ENCODE data around the gene DSC3.

The DSC3 gene

DNA sequence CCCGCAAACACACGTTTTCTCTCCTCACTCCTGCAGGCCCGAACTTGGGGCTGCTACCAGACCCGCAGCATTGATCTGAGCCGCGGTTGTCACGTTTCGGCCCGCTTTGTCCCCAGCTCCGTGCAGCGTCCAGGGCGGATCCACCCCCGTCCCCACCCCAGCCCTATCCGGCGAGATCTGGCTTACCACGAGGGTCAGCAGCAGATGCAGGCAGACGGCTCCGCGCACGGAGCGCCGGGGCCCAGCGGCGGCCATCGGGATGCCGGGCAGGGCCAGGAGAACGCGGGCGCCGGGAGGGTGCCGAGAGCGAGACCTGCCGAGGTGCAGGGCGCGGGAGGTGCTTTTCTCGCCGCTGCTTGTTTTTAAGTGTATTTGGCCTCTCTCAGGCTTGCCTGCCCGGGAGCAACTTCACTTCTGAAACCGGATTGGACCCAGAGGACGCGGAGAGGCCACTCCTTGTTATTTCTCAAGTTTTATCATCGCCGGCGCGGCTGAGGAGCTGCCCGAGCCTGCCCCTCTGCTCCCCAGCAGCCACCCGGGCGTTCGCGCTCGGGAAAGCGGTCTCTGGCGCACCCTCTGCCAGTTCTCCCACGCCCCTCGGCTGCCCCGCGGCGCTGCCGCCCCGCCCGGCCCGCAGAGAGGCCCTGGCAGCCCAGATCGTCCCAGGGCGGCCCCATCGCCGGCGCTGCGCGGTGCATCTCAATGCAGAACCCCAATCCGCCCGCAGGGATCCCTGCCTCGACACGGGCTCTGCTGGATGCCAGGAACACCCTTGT lies at the start of gene DSC3:
Gene DSC3, minus strand, starts transcription at position 337 of the 776 bp plus-strand sequence. Its CDS starts 82 bp downstream, at position 255.
- Histone ChIP-seq H3K9me3 (ENCODE audit: control insufficient read depth, insufficient read depth, low read length) (no peaks in the 10 kb centered on the region), H3K4me3 (ENCODE audit: low read depth, low read length) (peak within 1 kb of the TSS; percentile 61), H3K27ac (ENCODE audit: low read depth, low read length) (no peak within 1 kb of the TSS), H3K4me1 (ENCODE audit: control insufficient read depth, insufficient read depth, low read length) (peaks cover 17% of the 10 kb centered on the region), H3K9ac (ENCODE audit: low read depth, low read length) (peak within 1 kb of the TSS; percentile 57), H3K27me3 (ENCODE audit: control insufficient read depth, insufficient read depth, low read length) (peaks cover 76% of the 10 kb centered on the region), H3K36me3 (ENCODE audit: control insufficient read depth, insufficient read depth, low read length) (no peaks in the 10 kb centered on the region)

- Histone ChIP-seq H3K27ac (ENCODE audit: low read depth, low read length) (no peak overlapping the region), H3K9me3 (ENCODE audit: control insufficient read depth, insufficient read depth, low read length) (no peaks in the 10 kb centered on the region), H3K36me3 (ENCODE audit: control insufficient read depth, insufficient read depth, low read length) (peaks cover 65% of the 10 kb centered on the region), H3K4me1 (ENCODE audit: control insufficient read depth, insufficient read depth, low read length) (no peaks in the 10 kb centered on the region), H3K9ac (ENCODE audit: low read depth, low read length) (no peak overlapping the region), H3K4me3 (ENCODE audit: low read depth, low read length) (no peak overlapping the region), H3K27me3 (ENCODE audit: control insufficient read depth, insufficient read depth, low read length) (no peaks in the 10 kb centered on the region)
Observed at GRCh38 chr18:31091350-31091749, 48.8 kb upstream of the DSC3 start.

- Histone ChIP-seq H3K9ac (ENCODE audit: low read depth, low read length) (no peak overlapping the region), H3K27ac (ENCODE audit: low read depth, low read length) (no peak overlapping the region), H3K27me3 (ENCODE audit: control insufficient read depth, insufficient read depth, low read length) (no peaks in the 10 kb centered on the region), H3K36me3 (ENCODE audit: control insufficient read depth, insufficient read depth, low read length) (peaks cover 86% of the 10 kb centered on the region), H3K9me3 (ENCODE audit: control insufficient read depth, insufficient read depth, low read length) (no peaks in the 10 kb centered on the region), H3K4me1 (ENCODE audit: control insufficient read depth, insufficient read depth, low read length) (no peaks in the 10 kb centered on the region), H3K4me3 (ENCODE audit: low read depth, low read length) (no peak overlapping the region)
Observed at GRCh38 chr18:31088532-31088931, 46.0 kb upstream of the DSC3 start.

DNA sequence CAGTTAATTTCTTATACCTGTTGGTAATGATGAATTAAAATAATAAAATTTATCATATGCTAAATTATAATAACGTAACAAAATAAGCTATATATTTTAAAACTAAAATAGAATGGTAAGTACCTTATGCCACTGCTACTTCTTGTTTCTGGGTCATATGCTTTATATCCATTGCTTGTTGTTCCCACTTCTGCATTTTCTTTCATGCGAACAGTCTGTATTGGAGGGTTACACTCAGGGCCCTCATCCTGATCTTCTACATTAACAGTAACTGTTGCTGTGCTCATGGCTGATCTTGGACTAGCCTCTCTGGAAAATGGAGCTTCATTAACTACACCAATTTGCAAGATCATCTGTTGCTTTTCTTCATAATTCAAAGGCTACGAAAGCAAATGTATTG lies 37.4 kb upstream of the DSC3 start:
- Histone ChIP-seq H3K36me3 (ENCODE audit: control insufficient read depth, insufficient read depth, low read length) (peaks cover 63% of the 10 kb centered on the region), H3K4me3 (ENCODE audit: low read depth, low read length) (no peak overlapping the region), H3K4me1 (ENCODE audit: control insufficient read depth, insufficient read depth, low read length) (no peaks in the 10 kb centered on the region), H3K27ac (ENCODE audit: low read depth, low read length) (no peak overlapping the region), H3K9me3 (ENCODE audit: control insufficient read depth, insufficient read depth, low read length) (no peaks in the 10 kb centered on the region), H3K27me3 (ENCODE audit: control insufficient read depth, insufficient read depth, low read length) (no peaks in the 10 kb centered on the region), H3K9ac (ENCODE audit: low read depth, low read length) (no peak overlapping the region)

DNA sequence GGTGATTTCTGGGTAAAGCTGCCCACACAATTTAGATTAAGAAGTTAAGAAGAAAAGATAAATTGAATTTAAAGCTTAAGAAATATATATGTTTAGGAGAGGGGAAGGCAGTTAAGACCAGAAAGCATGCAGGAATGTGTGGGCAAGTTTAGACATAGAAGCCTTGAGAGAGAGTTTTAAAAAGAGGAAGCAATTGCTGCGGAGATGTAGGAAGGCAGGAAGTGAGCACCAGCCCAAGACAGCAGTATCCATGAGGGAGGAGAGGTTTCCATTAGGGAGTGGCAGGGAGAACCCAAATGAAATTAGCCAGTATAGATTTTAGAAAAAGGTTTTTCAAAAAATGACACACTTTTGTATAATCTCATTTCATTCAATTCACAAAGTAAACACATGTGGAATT lies 35.3 kb upstream of the DSC3 start:
- Histone ChIP-seq H3K27me3 (ENCODE audit: control insufficient read depth, insufficient read depth, low read length) (no peaks in the 10 kb centered on the region), H3K36me3 (ENCODE audit: control insufficient read depth, insufficient read depth, low read length) (peaks cover 72% of the 10 kb centered on the region), H3K27ac (ENCODE audit: low read depth, low read length) (no peak overlapping the region), H3K4me1 (ENCODE audit: control insufficient read depth, insufficient read depth, low read length) (no peaks in the 10 kb centered on the region), H3K9me3 (ENCODE audit: control insufficient read depth, insufficient read depth, low read length) (no peaks in the 10 kb centered on the region), H3K9ac (ENCODE audit: low read depth, low read length) (no peak overlapping the region), H3K4me3 (ENCODE audit: low read depth, low read length) (no peak overlapping the region)

DNA sequence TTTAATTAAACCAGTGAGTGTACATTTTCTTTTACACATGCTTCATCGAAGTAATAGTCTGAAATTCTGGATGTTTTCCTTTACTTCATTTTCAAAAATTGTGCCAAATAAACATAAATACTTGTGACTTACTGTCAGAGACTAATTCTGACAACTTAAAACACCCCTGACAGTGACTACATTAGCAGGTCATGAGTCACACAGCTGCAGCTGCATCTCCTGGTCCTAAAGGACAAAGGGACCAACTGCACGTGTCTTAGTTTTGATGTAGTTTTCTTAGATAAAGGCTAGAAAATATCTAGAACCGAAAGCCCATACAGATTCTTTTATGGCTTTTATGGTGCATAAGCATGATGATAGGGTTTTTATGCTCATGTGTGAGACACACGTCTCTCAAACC lies 29.6 kb upstream of the DSC3 start:
- no peak overlapping the region for H3K4me3 ChIP-seq (ENCODE audit: low read depth, low read length)
- H3K9ac ChIP-seq (ENCODE audit: low read depth, low read length): no peak overlapping the region
- H3K9me3 ChIP-seq (ENCODE audit: control insufficient read depth, insufficient read depth, low read length): no peaks in the 10 kb centered on the region
- no peaks in the 10 kb centered on the region for H3K4me1 ChIP-seq (ENCODE audit: control insufficient read depth, insufficient read depth, low read length)
- H3K27me3 ChIP-seq (ENCODE audit: control insufficient read depth, insufficient read depth, low read length): no peaks in the 10 kb centered on the region
- H3K36me3 ChIP-seq (ENCODE audit: control insufficient read depth, insufficient read depth, low read length): peaks cover 74% of the 10 kb centered on the region
- no peak overlapping the region for H3K27ac ChIP-seq (ENCODE audit: low read depth, low read length)

DNA sequence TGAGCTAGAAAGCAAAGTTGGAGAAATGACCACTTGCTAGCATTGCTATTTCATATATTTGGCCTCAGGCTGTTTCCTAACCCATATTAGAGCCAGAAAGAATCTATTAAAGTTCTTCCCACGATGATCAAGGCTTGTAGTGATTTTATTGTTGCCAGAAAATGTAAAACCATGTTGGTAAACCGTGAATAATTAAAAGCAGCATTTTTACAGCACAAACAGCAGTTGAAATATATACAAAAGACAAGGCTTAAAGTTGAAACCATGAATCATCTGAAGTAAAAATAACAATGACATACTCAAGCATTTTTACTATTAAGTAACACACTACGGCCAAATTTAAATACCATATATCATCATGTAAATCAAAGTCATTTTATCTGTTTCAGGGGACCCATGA lies 27.7 kb upstream of the DSC3 start:
- H3K27ac ChIP-seq (ENCODE audit: low read depth, low read length): peak overlapping the region; percentile 10
- H3K9ac ChIP-seq (ENCODE audit: low read depth, low read length): no peak overlapping the region
- no peaks in the 10 kb centered on the region for H3K9me3 ChIP-seq (ENCODE audit: control insufficient read depth, insufficient read depth, low read length)
- H3K4me3 ChIP-seq (ENCODE audit: low read depth, low read length): no peak overlapping the region
- no peaks in the 10 kb centered on the region for H3K4me1 ChIP-seq (ENCODE audit: control insufficient read depth, insufficient read depth, low read length)
- peaks cover 71% of the 10 kb centered on the region for H3K36me3 ChIP-seq (ENCODE audit: control insufficient read depth, insufficient read depth, low read length)
- no peaks in the 10 kb centered on the region for H3K27me3 ChIP-seq (ENCODE audit: control insufficient read depth, insufficient read depth, low read length)

DNA sequence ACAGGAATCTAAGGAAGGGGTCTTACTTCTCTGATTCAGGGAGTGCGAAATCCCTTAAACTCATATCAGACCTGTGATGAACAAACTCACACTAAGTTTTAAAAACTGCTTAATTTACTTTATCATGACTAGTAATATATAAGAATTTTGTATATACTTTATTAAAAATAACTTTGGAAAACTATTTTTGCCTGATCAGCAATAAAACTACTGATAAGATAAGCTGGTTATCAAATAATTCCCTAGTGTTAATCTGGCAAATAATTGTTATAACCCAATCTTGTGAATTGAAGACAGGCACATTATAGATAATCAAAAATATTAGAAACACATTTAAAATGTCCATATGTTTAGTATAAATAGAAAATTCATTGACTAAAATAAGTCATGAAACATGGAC lies 23.7 kb upstream of the DSC3 start:
- H3K36me3 ChIP-seq (ENCODE audit: control insufficient read depth, insufficient read depth, low read length): peaks cover 40% of the 10 kb centered on the region
- H3K9ac ChIP-seq (ENCODE audit: low read depth, low read length): no peak overlapping the region
- no peaks in the 10 kb centered on the region for H3K4me1 ChIP-seq (ENCODE audit: control insufficient read depth, insufficient read depth, low read length)
- no peak overlapping the region for H3K27ac ChIP-seq (ENCODE audit: low read depth, low read length)
- no peaks in the 10 kb centered on the region for H3K27me3 ChIP-seq (ENCODE audit: control insufficient read depth, insufficient read depth, low read length)
- H3K4me3 ChIP-seq (ENCODE audit: low read depth, low read length): no peak overlapping the region
- no peaks in the 10 kb centered on the region for H3K9me3 ChIP-seq (ENCODE audit: control insufficient read depth, insufficient read depth, low read length)

- Histone ChIP-seq H3K4me3 (ENCODE audit: low read depth, low read length) (no peak overlapping the region), H3K36me3 (ENCODE audit: control insufficient read depth, insufficient read depth, low read length) (peaks cover 30% of the 10 kb centered on the region), H3K27me3 (ENCODE audit: control insufficient read depth, insufficient read depth, low read length) (no peaks in the 10 kb centered on the region), H3K9ac (ENCODE audit: low read depth, low read length) (no peak overlapping the region), H3K27ac (ENCODE audit: low read depth, low read length) (no peak overlapping the region), H3K4me1 (ENCODE audit: control insufficient read depth, insufficient read depth, low read length) (no peaks in the 10 kb centered on the region), H3K9me3 (ENCODE audit: control insufficient read depth, insufficient read depth, low read length) (no peaks in the 10 kb centered on the region)
Observed at GRCh38 chr18:31065036-31065773, 22.7 kb upstream of the DSC3 start.

DNA sequence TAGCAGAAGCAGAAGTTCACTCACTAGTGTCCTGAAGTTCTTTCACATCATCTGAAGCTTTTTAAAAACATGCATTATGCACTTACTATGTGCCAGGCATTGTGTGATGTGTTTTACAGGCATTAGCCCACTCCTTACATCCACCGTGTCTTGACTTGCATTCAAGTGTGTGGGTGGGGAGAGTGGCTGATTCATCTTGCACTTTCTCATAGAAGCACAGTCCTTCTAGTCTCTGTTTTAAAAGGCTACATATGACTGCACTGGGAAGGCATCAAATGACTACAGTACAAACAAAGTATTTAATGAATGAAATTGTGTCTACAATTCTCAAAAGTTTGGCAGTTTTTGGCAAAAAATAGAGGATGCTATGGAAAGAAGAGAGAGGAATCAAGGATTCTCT lies 21.6 kb upstream of the DSC3 start:
- Histone ChIP-seq H3K4me3 (ENCODE audit: low read depth, low read length) (no peak overlapping the region), H3K9me3 (ENCODE audit: control insufficient read depth, insufficient read depth, low read length) (no peaks in the 10 kb centered on the region), H3K27me3 (ENCODE audit: control insufficient read depth, insufficient read depth, low read length) (no peaks in the 10 kb centered on the region), H3K27ac (ENCODE audit: low read depth, low read length) (no peak overlapping the region), H3K9ac (ENCODE audit: low read depth, low read length) (no peak overlapping the region), H3K36me3 (ENCODE audit: control insufficient read depth, insufficient read depth, low read length) (peaks cover 19% of the 10 kb centered on the region), H3K4me1 (ENCODE audit: control insufficient read depth, insufficient read depth, low read length) (no peaks in the 10 kb centered on the region)

DNA sequence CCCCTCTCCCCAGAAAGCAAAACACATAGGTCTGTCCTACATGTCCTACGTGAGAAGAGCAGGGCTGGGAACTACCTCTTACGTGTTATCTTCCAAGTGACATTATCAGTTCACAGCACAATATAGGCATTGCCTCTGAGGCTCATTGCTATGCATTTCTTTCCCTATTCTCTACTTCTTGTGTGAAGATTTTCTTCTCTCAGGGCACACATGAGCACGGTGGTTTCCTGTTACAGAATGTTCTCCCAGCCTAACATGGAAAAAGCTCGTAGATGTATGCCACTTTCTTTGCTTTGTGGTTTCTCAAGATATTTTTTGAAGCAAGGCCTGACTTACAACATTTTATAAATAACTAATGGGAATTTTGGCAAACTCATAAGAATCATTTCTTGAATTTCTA lies 19.4 kb upstream of the DSC3 start:
- H3K36me3 ChIP-seq (ENCODE audit: control insufficient read depth, insufficient read depth, low read length): no peaks in the 10 kb centered on the region; the same call in 1 of the 2 replicates
- no peaks in the 10 kb centered on the region for H3K9me3 ChIP-seq (ENCODE audit: control insufficient read depth, insufficient read depth, low read length)
- no peak overlapping the region for H3K9ac ChIP-seq (ENCODE audit: low read depth, low read length)
- H3K27me3 ChIP-seq (ENCODE audit: control insufficient read depth, insufficient read depth, low read length): no peaks in the 10 kb centered on the region
- no peak overlapping the region for H3K27ac ChIP-seq (ENCODE audit: low read depth, low read length)
- H3K4me1 ChIP-seq (ENCODE audit: control insufficient read depth, insufficient read depth, low read length): peaks cover 2% of the 10 kb centered on the region; the same call in 1 of the 2 replicates
- no peak overlapping the region for H3K4me3 ChIP-seq (ENCODE audit: low read depth, low read length)

Measured in HUES48 (cell line).